Iris pigment epithelial cell (primary cell): ENCODE measurements around the gene SOSTDC1.
"Not testable (repeated sequence)": the region's sequence is repeated elsewhere in the genome, so short reads cannot be mapped to it uniquely, and the experiment has no call there.

Source experiments
- DNase-seq: peaks from one replicate; pipeline ENCODE4 v3.0.0-alpha.2; 2011; ENCODE audit warnings: low read depth

The SOSTDC1 gene, protein sequence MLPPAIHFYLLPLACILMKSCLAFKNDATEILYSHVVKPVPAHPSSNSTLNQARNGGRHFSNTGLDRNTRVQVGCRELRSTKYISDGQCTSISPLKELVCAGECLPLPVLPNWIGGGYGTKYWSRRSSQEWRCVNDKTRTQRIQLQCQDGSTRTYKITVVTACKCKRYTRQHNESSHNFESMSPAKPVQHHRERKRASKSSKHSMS

DNA sequence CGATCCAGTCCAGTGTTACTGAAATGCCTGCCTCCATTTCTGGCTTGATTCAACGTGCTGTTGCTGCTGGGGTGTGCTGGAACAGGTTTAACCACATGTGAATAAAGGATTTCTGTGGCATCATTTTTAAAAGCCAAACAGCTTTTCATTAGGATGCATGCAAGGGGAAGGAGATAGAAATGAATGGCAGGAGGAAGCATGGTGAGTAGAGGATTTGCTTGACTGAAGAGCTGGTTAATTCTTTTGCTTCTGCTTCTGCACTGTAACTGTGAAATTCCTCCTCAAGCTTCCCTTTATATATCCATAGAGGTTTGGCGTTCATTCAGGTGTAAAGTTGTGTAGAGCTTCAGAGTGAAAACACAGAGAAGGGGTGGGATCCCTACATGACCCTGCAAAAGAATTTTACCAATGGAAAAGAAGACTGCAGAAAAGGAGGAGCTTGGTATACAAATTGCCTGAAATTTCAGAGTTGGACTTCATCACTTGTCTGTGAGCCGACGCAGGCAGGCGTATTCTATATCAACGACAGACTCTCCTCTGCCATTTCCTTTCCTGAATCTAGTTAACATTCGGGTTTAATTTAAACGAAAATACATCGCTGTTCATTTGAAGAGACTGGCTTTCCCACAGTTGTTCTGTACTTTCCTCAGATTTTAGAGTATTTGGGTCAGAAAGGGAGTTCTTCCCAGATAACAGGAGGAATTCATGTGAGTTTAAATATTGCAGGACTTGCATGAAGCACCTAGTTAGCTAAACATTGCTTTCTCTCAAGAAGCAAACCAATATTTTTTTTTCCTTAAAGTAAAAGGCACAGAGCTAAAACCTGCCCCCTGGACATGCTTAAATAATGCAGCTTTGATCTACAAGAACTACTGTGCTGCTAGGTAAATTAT is at the start of gene SOSTDC1:
TSS of gene SOSTDC1 (minus strand) at position 270 of the 893 bp plus-strand sequence. CDS start at position 200, 70 bp downstream.
- DNase-seq: peak; percentile 16

DNA sequence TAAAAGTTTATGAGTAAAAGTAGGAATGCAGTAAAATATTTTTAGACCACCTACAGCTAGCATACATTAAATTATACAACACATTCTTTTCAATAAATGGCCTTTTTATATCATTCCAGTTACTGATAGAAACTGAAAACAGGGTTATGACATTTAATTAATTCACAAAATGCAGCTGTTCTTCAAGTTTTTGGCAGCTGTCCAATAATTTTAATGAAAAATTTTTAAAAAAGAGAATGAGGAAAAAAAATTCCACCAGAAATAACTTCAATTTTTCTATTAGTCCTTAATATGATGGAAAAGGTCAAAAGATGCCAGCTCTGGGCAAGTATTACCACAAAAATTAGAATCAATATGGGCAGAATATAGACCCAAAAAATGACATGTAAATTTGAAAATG is 49.2 kb upstream of the SOSTDC1 start:
- no peak for DNase-seq

DNA sequence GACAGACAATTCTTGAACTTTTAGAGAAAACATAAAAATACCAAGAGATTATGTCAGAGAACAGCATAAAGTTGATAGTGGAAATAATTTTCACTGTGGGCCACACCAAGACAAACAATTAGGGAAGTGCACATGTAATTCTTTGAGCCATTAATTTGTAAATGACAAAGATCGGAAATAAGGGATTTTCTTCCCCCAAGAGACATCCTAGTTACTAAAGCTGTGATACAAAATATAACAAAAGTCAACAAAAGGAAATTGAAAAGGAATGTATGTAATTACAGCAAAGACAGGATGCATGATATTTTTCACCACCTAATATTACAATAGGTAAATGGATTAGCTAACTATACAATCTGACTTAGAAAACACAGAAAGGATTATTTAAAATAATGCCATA is 48.7 kb upstream of the SOSTDC1 start:
- DNase-seq: no peak

DNA sequence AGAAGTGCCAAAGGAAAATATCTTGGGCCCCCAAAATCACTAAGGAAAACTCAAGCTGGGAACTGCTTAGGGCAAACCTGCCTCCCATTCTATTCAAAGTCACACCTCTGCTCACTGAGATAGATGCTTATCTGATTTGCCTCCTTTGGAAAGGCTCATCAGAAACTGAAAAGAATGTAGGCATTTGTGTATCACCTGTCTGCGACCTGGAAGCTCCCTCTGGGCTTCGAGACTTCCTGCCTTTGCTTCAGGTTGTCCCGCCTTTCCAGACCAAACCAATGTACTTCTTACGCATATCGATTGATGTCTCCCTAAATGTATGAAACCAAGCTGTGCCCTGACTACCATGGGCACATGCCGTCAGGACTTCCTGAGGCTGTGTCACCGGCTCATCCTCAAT is 46.6 kb upstream of the SOSTDC1 start:
- DNase-seq: no peak

DNA sequence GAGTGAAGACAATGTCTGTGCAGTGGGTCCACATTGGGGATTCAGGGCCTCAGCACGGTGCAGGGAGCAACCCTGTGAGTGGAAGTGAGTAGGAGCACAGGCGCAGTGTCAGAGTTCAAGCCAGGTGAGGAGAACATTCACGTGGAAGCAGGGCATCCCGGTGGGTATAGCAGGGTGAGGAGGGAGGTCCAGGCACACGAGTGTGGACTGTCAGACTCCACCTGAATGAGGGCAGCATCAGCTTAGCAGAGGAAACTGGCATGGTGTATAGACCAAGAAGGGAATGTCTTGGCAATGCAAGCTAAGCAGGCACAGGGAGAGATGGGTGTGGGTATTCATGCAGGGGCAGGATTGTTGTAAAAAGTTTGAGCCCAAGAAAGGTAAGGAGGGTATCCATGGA is 45.8 kb upstream of the SOSTDC1 start:
- no peak for DNase-seq

DNA sequence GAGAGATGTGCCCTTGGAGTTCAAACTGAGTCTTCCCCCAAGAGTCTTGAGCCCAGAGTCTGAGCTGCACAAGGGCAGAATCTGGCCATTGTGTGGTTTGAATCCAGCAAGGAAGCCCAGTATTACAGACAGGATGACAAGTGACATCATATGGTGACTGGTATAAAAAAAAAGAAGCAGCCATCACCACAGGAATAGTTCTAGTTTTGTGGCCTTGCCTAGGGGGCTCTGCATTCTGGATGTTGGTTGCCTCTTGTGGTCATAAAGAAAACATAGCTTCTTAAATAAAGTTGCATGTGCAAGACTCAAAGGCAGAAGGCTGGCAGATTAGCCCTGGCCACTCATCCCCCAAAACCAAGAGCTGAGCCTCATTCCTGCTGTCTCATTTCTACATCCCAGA is 44.3 kb upstream of the SOSTDC1 start:
- DNase-seq: no peak

DNA sequence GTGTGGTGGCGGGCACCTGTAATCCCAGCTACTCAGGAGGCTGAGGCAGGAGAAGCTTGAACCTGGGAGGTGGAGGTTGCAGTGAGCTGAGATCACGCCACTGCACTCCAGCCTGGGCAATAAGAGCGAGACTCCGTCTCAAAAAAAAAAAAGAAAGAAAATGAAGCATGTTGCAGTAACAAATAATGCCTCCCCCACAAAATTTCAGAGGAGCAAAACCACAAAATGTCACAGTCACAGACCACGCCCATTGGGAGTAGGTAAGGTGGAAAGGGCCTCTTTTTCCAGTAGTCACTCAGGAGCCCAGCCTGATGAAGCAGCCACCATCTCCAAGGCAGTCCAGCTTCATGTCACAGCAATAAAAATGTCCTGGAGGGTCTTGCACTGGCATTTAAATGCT is 40.9 kb upstream of the SOSTDC1 start:
- not testable (repeated sequence) for DNase-seq

DNA sequence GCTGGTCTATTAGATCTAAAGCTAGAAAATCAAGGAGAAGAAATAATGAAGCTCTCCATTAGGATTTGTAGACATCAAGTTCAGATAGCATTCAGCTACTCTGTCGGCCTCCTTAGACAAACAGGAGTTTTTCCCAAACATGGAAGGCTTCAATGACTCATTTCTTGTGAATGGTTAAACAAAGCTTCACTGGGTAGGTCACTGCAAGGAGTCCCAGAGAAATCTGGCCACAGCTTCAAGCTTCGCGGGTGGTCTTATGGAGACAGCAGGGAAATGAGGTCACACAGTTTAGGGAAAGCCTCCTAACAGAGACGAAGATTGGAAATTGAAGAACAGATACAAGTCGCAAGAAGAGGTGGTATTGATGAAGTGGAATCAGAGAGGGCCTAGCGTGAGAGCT is 38.5 kb upstream of the SOSTDC1 start:
- peak; percentile 34 for DNase-seq

DNA sequence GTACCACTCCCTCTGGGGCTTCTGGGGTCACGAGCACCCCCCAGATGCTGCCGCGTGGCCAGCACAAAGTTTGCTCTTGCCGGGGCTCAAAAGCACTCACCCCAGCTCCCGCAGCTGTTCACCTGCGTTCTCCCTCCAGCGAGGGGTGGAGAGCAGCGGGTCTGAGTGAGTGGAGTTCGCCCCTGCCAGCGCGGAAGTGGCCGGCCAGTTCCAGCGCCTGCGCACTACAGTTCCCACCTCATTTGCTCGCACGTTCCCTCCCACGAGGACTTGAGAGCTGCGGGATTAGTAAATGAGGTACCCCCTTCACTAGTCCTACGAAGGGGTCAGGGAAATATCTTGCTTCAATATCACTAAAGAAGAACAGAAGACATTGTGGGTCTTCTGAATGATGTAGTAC is 36.8 kb upstream of the SOSTDC1 start:
- DNase-seq: no peak

DNA sequence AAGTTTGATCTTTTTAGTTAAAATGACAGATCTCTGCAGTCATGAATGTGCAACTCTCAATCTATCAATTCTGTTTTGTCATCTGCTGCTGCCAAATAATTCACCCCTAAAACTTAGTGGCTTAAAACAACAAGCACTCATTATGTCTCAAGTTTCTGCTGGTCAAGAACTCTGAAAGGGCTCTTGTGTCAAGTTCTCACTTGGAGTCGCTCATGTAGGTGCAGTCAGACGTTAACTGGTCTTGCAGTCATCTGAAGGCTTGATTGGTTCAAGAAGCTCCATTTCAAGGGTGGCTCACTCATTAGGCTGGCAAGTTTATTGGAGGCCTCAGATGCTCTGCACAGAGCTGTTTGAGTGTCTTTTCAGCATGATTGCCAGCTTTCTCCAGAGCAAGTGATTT is 32.6 kb upstream of the SOSTDC1 start:
- no peak for DNase-seq

DNA sequence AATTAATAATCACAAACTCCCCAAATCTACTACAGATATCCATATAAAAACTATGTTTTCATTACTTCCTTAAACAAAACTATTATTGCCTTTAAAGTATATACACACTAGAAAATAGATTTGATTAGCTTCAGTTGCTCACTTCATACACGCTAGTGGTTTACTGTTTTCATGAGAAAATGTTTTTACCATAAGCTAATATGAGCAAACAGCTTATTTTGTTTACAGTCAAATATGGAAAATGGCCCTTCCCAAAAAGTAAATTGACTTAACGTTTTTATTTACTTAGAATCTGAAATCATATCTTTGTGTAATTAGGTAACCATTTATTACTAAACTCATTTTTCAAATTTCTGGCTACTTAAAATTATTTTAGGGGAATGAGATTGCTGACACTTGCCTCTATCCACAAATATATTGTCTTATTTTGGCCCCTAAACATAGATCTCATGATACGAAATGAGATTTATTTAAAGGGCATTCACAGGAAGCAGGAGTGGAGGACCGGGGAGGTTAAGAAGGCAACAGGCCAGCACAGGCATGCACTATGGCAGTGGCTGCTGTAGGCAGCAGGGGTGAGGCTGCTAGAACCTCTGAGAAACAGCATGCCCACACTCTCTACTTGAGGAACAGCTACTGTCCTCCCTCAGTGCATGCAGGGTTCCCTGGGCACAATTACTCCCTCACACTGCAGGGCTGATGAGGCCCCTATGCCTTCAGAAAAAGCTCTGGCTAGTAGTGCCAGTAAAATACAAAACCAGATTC is 29.6 kb upstream of the SOSTDC1 start:
- DNase-seq: no peak

DNA sequence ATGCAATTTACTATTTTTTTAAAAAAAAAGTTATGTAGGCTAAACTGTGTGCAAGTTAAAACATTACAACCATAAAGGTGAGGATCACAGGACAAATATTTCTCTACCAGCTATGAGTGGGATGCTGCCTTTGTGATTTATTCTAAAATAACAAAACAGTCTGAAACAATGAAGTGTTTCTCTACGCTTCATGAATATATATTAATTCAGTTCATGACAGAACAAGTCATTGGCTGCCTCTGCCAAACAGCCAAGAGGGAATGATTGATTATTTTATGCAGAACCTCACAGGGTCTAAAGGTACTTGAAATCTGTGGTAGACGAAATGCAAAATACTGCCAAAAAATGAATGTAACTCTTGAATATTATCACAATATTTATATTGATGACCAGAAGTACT is 29.0 kb upstream of the SOSTDC1 start:
- DNase-seq: no peak

DNA sequence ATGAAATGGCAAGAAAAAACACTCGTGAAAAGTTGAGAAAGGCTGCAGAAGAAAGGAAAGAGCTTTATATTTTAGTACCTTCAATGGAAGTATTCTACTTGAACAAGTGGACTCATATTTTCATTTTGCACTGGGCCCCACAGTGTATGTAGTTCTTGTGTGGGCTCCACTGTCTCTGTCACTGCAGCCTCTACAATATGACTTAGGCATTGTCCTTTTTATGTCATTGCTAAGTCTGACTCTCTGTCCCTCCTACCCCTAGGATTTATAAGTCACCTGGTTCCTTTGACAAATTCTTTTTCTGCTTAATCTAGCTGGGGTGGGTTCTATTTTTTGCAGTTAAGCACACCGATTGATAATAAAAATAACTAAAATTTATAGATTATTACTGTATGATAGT is 27.7 kb upstream of the SOSTDC1 start:
- no peak for DNase-seq

DNA sequence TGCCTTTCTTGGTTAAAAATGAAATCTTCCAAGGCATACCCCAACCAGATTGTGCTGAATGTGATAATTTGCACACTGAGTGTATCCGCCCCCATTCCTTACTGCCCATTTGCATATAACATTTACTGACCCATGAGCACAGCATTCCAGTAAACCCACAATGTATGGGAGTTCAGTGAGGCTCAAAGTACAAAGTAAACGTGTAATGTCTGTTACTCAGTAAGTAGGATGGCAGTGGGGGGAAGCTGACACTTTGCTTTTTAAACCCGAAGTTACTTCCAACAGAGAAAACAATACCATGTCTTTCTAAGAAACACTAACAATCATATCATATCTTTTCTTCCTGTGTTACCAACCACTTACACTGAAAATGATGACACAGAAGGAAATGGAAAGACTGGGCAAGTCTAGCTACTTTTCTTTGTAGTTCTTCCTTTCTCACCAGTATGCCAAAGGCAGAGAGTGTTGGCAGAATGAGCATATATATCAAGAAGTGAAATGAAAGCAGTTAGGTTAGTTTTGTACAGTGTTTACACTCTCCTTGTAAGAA is 27.1 kb upstream of the SOSTDC1 start:
- peak; percentile 45 for DNase-seq

DNA sequence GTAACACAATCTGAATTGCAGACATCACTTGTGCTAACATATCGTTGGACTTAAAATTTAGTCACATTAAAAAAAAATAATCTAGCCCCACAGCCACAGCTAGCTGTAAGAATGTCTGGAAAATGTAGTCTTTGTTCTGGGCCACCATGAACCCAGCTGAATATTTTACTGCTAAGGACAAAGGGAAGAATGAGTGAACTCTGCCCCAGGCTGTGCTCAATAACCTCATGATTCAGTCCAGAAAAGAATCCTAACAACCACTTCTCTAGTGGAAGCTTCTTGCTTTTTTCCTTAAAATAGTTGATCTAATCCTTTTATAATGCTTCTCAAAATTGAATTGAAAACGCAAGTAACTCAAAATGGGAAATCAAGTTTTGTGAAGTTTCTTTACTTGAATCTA is 25.6 kb upstream of the SOSTDC1 start:
- no peak for DNase-seq

DNA sequence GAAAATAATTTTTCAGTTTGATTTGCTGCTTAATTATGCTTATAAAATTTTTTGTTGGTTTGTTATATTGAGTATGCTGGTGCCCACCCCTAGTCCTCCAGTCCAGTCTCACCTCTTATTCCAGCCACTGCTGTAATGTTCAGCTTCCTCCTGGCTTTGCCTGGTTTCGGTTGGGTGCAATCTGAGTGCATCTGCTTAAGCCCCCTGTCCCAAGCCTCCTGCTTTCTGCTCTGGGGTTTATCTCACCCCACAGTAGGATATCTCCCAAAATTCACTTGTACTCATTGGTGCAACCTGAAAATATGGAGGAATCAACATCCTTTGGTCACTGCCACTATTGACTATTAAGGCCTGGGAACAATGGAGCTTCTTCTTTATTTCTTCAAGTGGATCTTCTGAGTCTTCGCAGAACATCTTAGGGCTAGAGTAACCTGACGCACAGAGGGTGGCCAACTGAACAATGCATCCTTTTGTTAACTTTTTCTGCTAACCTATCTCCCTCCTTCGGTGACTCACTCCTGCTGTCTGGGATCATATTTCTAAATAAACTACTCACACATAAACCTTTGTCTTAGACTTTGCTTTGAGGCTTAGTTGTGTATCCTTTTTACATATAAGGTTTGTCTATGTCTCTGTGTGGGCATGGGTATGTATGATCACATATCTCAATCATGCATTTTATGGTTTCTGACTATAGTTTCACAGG is 19.1 kb upstream of the SOSTDC1 start:
- DNase-seq: peak; percentile 66

DNA sequence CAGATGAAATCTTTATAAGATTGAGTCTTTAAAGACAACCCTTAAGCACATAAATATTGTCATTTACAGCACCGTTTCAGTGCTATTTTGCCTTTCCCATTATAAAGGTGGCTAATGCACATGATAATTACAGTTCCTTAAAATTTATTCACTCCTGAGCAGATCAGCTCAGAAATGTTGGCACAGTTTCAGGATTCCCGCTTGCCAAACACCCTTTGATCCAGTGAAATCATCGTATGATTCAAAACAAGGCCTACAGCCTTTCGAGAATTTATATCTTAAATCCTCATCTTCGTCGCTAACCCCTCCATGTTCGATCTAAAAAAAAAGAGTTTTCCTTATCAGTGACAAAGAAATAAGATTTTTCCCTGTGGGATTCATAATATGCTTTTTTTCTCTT is 14.1 kb upstream of the SOSTDC1 start:
- DNase-seq: peak; percentile 23

DNA sequence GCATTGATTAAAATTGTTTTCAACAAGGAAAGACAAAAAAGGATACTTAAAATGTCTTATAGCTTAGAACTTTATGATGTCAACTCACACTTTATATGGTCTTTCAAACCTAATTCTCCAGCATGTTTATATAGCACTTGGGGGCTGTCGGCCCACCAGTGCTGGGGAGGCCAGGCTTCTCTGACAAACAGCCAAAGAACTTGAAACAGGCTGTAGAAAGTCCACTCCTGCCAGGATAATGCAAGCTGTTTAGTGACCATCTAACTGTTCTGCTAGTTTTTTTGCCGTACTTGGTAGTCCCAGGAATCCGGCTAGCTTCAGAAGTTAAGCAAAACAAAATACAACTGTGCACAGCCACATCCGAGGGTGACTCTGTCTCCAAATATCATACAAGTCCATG is 13.6 kb upstream of the SOSTDC1 start:
- DNase-seq: no peak

DNA sequence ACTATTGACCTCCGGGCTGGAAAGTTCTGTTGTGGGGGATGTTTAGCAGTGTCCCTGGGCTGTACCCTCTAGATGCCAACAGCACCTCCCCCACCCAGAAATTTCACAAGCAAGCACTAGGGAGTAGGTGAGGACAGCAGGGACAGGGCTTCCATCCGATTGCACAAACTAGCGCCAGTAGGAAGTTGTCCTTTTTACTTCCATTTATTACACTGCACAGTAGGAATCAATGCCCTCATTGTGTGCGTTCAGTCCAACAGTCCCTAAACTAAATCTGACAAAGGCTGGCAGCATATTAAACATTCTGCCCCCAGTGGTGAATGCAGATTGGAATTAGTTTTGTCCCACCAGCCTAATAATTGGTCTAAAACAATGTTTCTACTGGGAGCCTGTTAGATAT is 6.4 kb upstream of the SOSTDC1 start:
- no peak for DNase-seq

DNA sequence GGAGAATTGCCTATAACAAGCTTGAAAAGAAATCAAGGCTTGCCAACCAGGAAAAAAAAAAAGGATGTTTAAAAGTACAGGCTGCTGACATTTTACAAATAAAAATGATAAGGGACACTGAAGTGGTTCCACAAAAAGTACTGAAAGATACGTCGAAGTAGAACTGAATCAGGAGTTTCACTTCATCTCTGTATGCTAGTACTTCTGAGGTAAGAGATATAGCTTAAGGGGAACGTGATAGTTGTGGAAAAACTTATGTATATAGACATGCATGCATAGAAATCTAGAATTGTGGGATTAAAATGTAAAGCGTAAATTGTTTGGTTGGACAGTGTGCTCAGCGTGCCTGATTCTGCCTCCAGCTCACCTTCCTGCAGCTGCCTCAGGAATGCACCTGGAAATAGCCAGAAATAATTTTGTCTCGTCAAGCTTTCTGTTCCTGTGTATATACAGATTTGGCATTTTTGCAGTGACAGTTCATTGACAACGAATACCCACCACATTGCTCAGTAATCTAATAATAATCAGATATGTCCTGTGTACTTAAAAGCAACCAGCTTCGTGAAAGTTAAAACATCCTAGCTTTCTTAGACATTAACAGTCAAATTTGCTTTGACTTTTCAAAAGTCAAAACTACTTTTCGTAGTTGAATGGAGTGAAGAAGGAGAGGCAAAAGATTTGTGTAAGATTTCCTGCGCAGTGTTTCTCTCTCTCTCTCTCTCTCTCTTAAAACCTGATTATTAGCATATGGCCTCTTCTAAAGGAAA is 1.4 kb downstream of the SOSTDC1 start:
- no peak for DNase-seq

DNA sequence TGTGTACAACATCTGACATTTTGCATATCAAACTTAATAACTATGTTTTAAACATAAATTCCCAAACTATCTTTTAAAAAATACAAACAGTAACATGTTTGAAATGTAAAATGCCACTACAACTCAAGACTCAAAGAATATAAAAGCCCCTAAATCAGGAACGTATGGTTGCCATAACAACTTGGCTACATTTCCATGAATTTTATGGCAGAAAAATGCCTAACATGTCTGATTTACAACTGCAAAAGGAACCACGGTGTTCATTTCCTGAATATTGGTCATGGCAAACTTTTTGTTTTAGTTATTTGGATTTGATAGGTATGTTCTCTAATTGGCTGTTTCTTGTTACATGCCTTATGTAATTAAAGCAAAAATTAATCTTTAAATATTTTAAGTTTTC is 2.0 kb downstream of the SOSTDC1 start:
- DNase-seq: no peak
